GM12891 (cell line): ENCODE results near the gene KRT82.
"Not testable (repeated sequence)": the region's sequence is repeated elsewhere in the genome, so short reads cannot be mapped to it uniquely, and the experiment has no call there.

ENCODE experiments used
- DNase-seq: peaks from one replicate; pipeline ENCODE4 v3.0.0; 2011; ENCODE audit warnings: low spot score; ENCODE audit not compliant: insufficient read length
- FAIRE-seq: peaks from 2 replicates; lab custom pipeline; 2011; peaks lifted over from hg19 to GRCh38; lab: Jason Lieb, UNC
- PAX5 ChIP-seq: IDR thresholded peaks from 2 replicates; pipeline ENCODE4 v1.6.1; 2011; ENCODE audit warnings: low read length, moderate library complexity, mild to moderate bottlenecking; ENCODE audit not compliant: insufficient read depth, severe bottlenecking
- POLR2A ChIP-seq: IDR thresholded peaks from 2 replicates; pipeline ENCODE4 v1.6.1; 2011; ENCODE audit warnings: low read depth, low read length, control low read depth
- POLR2AphosphoS5 ChIP-seq: IDR thresholded peaks from 2 replicates; pipeline ENCODE4 v1.6.1; 2011; ENCODE audit warnings: low read depth, low read length, control low read depth
- POU2F2 ChIP-seq: IDR thresholded peaks from 2 replicates; pipeline ENCODE4 v1.6.1; 2011; ENCODE audit warnings: low read depth, mild to moderate bottlenecking, control low read depth, low read length, moderate library complexity
- SPI1 ChIP-seq: IDR thresholded peaks from 2 replicates; pipeline ENCODE4 v1.6.1; 2011; ENCODE audit warnings: low read depth, low read length, control low read depth
- TAF1 ChIP-seq: IDR thresholded peaks from 2 replicates; pipeline ENCODE4 v1.6.1; 2011; ENCODE audit warnings: low read depth, low read length, control low read depth

Gene KRT82

GRCh38 chr12:52349196-52349595, 56.9 kb downstream of the KRT82 start:
- no peak for FAIRE-seq
- TF ChIP-seq TAF1: no peak
- TF ChIP-seq PAX5: no peak
- no peak for TF ChIP-seq SPI1
- TF ChIP-seq POLR2A: no peak
- no peak for TF ChIP-seq POLR2AphosphoS5
- no peak for TF ChIP-seq POU2F2

GRCh38 chr12:52347551-52348510, 58.3 kb downstream of the KRT82 start:
- DNase-seq: no peak
- no peak for FAIRE-seq
- TF ChIP-seq SPI1 (no peak), PAX5 (no peak), POU2F2 (no peak), POLR2A (no peak), TAF1 (no peak), POLR2AphosphoS5 (no peak)

More at GRCh38 chr12:52349196-52349595, 56.9 kb downstream of the KRT82 start:
- no peak for DNase-seq

- no peak for FAIRE-seq
- TF ChIP-seq TAF1 (no peak), SPI1 (no peak), POU2F2 (no peak), POLR2A (no peak), PAX5 (no peak), POLR2AphosphoS5 (no peak)
Observed at GRCh38 chr12:52347016-52347415, 59.1 kb downstream of the KRT82 start.

GRCh38 chr12:52346593-52346992, 59.5 kb downstream of the KRT82 start:
- FAIRE-seq (no peak), DNase-seq (no peak)
- TF ChIP-seq POLR2AphosphoS5 (no peak), SPI1 (no peak), PAX5 (no peak), TAF1 (no peak), POLR2A (no peak), POU2F2 (no peak)

More at GRCh38 chr12:52347016-52347415, 59.1 kb downstream of the KRT82 start:
- no peak for DNase-seq

- FAIRE-seq, DNase-seq: not testable (repeated sequence)
Observed at GRCh38 chr12:52345041-52345440, 61.1 kb downstream of the KRT82 start.

- no peak for TF ChIP-seq PAX5
- TF ChIP-seq POLR2A: no peak
- TF ChIP-seq POLR2AphosphoS5: no peak
- no peak for FAIRE-seq
- DNase-seq: no peak
Observed at GRCh38 chr12:52344111-52344510, 62.0 kb downstream of the KRT82 start.
